ENCODE data around the gene SPNS2.

Gene SPNS2

GRCh38 chr17:4533523-4534504, 35.1 kb downstream of the SPNS2 start:
- Mint-ChIP-seq H3K27me3 (peaks cover 7% of the 10 kb centered on the region), H3K36me3 (ENCODE audit: low read depth) (peaks cover 2% of the 10 kb centered on the region), H3K9me3 (no peaks in the 10 kb centered on the region), H3K27ac (peak overlapping the region; percentile 22), H3K4me1 (peaks cover 6% of the 10 kb centered on the region), H3K4me3 (no peak overlapping the region)
- ATAC-seq, result peak; percentile 7
- no peak for DNase-seq

GRCh38 chr17:4534515-4534914, 35.8 kb downstream of the SPNS2 start:
- DNase-seq (no peak), ATAC-seq (peak; percentile 1)
- Mint-ChIP-seq H3K27me3 (peaks cover 5% of the 10 kb centered on the region), H3K36me3 (ENCODE audit: low read depth) (peaks cover 2% of the 10 kb centered on the region), H3K4me3 (no peak overlapping the region), H3K27ac (no peak overlapping the region), H3K9me3 (no peaks in the 10 kb centered on the region), H3K4me1 (peaks cover 6% of the 10 kb centered on the region)

- Mint-ChIP-seq H3K4me3 (no peak overlapping the region), H3K4me1 (peaks cover 6% of the 10 kb centered on the region), H3K27ac (peak overlapping the region; percentile 52), H3K36me3 (ENCODE audit: low read depth) (peaks cover 2% of the 10 kb centered on the region), H3K27me3 (peaks cover 4% of the 10 kb centered on the region), H3K9me3 (no peaks in the 10 kb centered on the region)
- ATAC-seq (no peak), DNase-seq (no peak)
Measured at GRCh38 chr17:4534928-4535666, 36.4 kb downstream of the SPNS2 start.

DNA sequence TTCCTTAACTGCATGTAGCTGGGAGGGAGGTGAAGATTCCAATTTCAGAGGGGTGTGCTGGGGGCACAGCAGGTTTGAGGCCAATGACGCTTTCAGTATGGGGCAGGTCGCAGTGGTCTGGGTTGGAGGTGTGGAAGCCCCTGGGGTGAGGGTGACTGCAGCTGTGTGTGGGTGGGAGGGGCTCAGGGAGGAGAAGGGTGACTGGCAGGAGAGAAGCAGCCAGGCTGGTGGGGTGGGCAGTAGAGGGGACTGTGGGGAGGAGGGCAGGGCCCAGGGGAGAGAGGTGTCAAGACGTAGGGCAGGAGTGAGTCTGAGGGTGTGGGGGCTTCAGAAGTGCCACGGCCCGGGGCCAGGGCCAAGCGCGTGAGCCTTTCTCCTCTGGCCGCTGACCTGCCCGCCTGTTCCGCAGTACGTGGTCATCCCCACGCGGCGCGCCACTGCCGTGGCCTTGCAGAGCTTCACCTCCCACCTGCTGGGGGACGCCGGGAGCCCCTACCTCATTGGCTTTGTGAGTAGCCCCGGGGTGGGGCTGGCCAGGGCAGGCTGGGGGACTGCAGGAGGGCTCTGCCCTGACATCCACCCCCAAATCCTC, 37.1 kb downstream of the SPNS2 start:
- Mint-ChIP-seq H3K27ac (peak overlapping the region; percentile 52), H3K4me3 (no peak overlapping the region), H3K4me1 (peaks cover 6% of the 10 kb centered on the region), H3K36me3 (ENCODE audit: low read depth) (peaks cover 2% of the 10 kb centered on the region), H3K27me3 (peaks cover 4% of the 10 kb centered on the region), H3K9me3 (no peaks in the 10 kb centered on the region)
- ATAC-seq (no peak), DNase-seq (no peak)

DNA sequence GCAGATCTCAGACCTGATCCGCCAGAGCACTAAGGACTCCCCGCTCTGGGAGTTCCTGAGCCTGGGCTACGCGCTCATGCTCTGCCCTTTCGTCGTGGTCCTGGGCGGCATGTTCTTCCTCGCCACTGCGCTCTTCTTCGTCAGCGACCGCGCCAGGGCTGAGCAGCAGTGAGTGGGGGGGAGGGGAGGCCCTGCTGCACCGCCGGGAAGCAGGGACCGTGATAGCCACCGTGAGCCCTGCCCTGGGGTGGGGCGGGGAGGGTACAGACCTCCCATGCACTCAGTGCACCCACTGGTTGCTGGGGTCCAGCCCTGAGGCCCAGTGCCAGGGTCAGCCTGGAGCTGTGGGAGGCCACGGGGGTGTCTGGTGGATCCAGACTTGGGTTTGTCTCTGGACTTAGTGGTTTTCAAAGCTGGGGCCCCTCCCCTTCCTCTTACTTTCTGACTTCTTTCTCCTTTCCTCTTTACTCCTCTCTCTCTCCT, 37.6 kb downstream of the SPNS2 start:
- DNase-seq, result no peak
- Mint-ChIP-seq H3K4me1 (peaks cover 6% of the 10 kb centered on the region), H3K27ac (no peak overlapping the region), H3K36me3 (ENCODE audit: low read depth) (peaks cover 2% of the 10 kb centered on the region), H3K4me3 (no peak overlapping the region), H3K9me3 (no peaks in the 10 kb centered on the region), H3K27me3 (peaks cover 4% of the 10 kb centered on the region)
- ATAC-seq, result no peak

- DNase-seq, result no peak
- Mint-ChIP-seq H3K4me3 (no peak overlapping the region), H3K4me1 (peaks cover 6% of the 10 kb centered on the region), H3K27me3 (peaks cover 3% of the 10 kb centered on the region), H3K9me3 (no peaks in the 10 kb centered on the region), H3K27ac (no peak overlapping the region), H3K36me3 (ENCODE audit: low read depth) (peaks cover 2% of the 10 kb centered on the region)
- no peak for ATAC-seq
Measured at GRCh38 chr17:4536742-4537411, 38.2 kb downstream of the SPNS2 start.

GRCh38 chr17:4537451-4538235, 39.0 kb downstream of the SPNS2 start:
- no peak overlapping the region for H3K4me3 Mint-ChIP-seq
- ATAC-seq (no peak), DNase-seq (no peak)
- H3K9me3 Mint-ChIP-seq, result no peaks in the 10 kb centered on the region
- no peak overlapping the region for H3K27ac Mint-ChIP-seq
- H3K36me3 Mint-ChIP-seq (ENCODE audit: low read depth), result peaks cover 5% of the 10 kb centered on the region
- peaks cover 6% of the 10 kb centered on the region for H3K4me1 Mint-ChIP-seq
- no peaks in the 10 kb centered on the region for H3K27me3 Mint-ChIP-seq

DNA sequence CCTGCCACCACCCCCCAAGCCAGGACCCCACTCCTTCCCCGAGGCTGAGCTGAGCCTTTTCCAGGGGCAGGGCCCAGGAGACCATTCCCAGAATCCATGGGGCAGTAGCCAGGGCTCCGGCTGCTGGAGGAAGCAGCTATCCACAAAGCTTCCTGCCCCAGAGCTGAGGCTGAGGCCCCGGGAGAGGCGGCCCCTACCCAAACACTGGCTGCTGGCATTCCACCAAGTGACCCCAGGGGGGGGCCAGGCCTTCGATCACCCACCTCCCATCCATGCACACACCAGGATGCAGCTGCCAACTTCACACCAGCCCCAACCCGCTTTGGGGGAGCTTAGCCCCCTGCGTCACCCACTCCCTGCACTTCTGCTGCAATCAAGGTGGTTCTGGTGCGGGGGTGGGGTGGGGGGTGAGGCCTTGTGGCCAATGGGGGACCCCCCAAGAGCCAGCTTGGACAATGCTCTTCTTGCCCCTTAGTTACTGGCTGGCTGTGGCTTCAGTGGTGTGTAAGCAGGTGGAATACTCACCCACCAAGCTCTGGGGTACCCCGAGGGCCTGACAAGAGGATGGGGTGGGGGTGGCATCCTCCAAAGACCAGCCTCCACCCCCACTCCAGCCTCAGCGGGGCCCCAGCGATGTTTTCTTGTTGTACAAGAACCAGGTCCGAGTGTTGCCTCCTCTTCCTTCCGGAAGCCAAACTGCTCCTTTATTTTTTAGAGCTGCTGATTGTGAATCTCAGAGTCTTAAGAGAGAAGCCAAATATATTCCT, 39.7 kb downstream of the SPNS2 start:
- no peak overlapping the region for H3K4me3 Mint-ChIP-seq
- no peak overlapping the region for H3K27ac Mint-ChIP-seq
- peaks cover 5% of the 10 kb centered on the region for H3K36me3 Mint-ChIP-seq (ENCODE audit: low read depth)
- DNase-seq (no peak), ATAC-seq (no peak)
- no peaks in the 10 kb centered on the region for H3K27me3 Mint-ChIP-seq
- no peaks in the 10 kb centered on the region for H3K9me3 Mint-ChIP-seq
- H3K4me1 Mint-ChIP-seq, result peaks cover 5% of the 10 kb centered on the region

- no peaks in the 10 kb centered on the region for H3K9me3 Mint-ChIP-seq
- no peaks in the 10 kb centered on the region for H3K27me3 Mint-ChIP-seq
- H3K36me3 Mint-ChIP-seq (ENCODE audit: low read depth), result peaks cover 7% of the 10 kb centered on the region
- ATAC-seq (no peak), DNase-seq (no peak)
- no peak overlapping the region for H3K27ac Mint-ChIP-seq
- H3K4me1 Mint-ChIP-seq, result peaks cover 2% of the 10 kb centered on the region
- no peak overlapping the region for H3K4me3 Mint-ChIP-seq
Measured at GRCh38 chr17:4539025-4539424, 40.3 kb downstream of the SPNS2 start.

GRCh38 chr17:4539576-4540223, 41.0 kb downstream of the SPNS2 start:
- DNase-seq (no peak), ATAC-seq (no peak)
- no peaks in the 10 kb centered on the region for H3K27me3 Mint-ChIP-seq
- H3K4me3 Mint-ChIP-seq, result no peak overlapping the region
- H3K9me3 Mint-ChIP-seq, result no peaks in the 10 kb centered on the region
- H3K36me3 Mint-ChIP-seq (ENCODE audit: low read depth), result peaks cover 8% of the 10 kb centered on the region
- H3K27ac Mint-ChIP-seq, result no peak overlapping the region
- H3K4me1 Mint-ChIP-seq, result no peaks in the 10 kb centered on the region

- Mint-ChIP-seq H3K4me1 (no peaks in the 10 kb centered on the region), H3K27ac (no peak overlapping the region), H3K9me3 (no peaks in the 10 kb centered on the region), H3K4me3 (no peak overlapping the region), H3K36me3 (ENCODE audit: low read depth) (peaks cover 8% of the 10 kb centered on the region), H3K27me3 (no peaks in the 10 kb centered on the region)
- DNase-seq, result no peak
- ATAC-seq, result no peak
Measured at GRCh38 chr17:4540224-4540651, 41.6 kb downstream of the SPNS2 start.

GRCh38 chr17:4540687-4541327, 42.1 kb downstream of the SPNS2 start:
- Mint-ChIP-seq H3K36me3 (ENCODE audit: low read depth) (peaks cover 8% of the 10 kb centered on the region), H3K9me3 (no peaks in the 10 kb centered on the region), H3K4me3 (no peak overlapping the region), H3K27ac (no peak overlapping the region), H3K4me1 (no peaks in the 10 kb centered on the region), H3K27me3 (no peaks in the 10 kb centered on the region)
- no peak for ATAC-seq
- DNase-seq, result no peak

Measured in activated naive CD8-positive, alpha-beta T cell treated with anti-CD3 and anti-CD28 coated beads, Interleukin-2, amount 50 U/mL, for 24 hours (primary cell).